ENCODE measurements around the gene TCHP. TPM values are rescaled to one million over a fixed set of nuclear protein-coding genes. Genes with fewer than 3 reads are reported as not detected.
"Not testable (repeated sequence)": the region's sequence is repeated elsewhere in the genome, so short reads cannot be mapped to it uniquely, and the experiment has no call there.

Gene TCHP
- total RNA-seq, 2 experiments from 2014 or later: 34.4 to 37.2 TPM

- POLR2A ChIA-PET: no interaction called here
- Mint-ChIP-seq H3K9me3 (no peaks in the 10 kb centered on the region), H3K27ac (no peak overlapping the region), H3K4me3 (no peak overlapping the region), H3K27me3 (peaks cover 20% of the 10 kb centered on the region), H3K4me1 (peaks cover 34% of the 10 kb centered on the region), H3K36me3 (peaks cover 1% of the 10 kb centered on the region)
- ATAC-seq (ENCODE audit: low read depth) (no peak), DNase-seq (no peak)
Measured at GRCh38 chr12:109883461-109883860, 16.6 kb upstream of the TCHP start.

DNA sequence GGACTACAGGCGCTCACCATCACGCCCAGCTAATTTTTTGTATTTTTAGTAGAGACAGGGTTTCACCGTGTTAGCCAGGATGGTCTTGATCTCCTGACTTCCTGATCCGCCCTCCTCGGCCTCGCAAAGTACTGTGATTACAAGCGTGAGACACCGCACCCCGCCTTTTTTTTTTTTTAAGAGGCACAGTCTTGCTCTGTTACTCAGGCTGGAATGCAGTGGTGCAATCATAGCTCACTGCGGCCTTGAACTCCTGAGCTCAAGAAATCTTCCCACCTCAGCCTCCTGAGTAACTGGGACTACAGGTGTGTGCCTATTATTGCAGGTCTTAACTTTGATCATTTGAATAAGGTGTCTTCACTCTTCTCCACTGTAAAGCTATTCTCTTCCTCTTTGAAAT is 14.5 kb upstream of the TCHP start:
- ATAC-seq (ENCODE audit: low read depth) (no peak), DNase-seq (no peak)
- Mint-ChIP-seq H3K9me3 (no peaks in the 10 kb centered on the region), H3K27ac (no peak overlapping the region), H3K4me3 (no peak overlapping the region), H3K27me3 (peaks cover 20% of the 10 kb centered on the region), H3K4me1 (peaks cover 30% of the 10 kb centered on the region), H3K36me3 (peaks cover 2% of the 10 kb centered on the region)
- POLR2A ChIA-PET: no interaction called here

- peaks cover 36% of the 10 kb centered on the region for H3K4me1 Mint-ChIP-seq
- peaks cover 2% of the 10 kb centered on the region for H3K36me3 Mint-ChIP-seq
- peak overlapping the region; percentile 95 for H3K27ac Mint-ChIP-seq
- POLR2A ChIA-PET: interaction anchor here (0.7 to 2.0 kb wide), 4 partner anchors 10 to 1166 kb away, joined by 3 to 20 read pairs (median 4); partner anchors contain the start of gene TCHP
- H3K4me3 Mint-ChIP-seq: peak overlapping the region; percentile 37
- peak; percentile 60 for ATAC-seq (ENCODE audit: low read depth)
- DNase-seq: no peak
- H3K9me3 Mint-ChIP-seq: no peaks in the 10 kb centered on the region
- peaks cover 12% of the 10 kb centered on the region for H3K27me3 Mint-ChIP-seq
Measured at GRCh38 chr12:109888179-109889020, 11.7 kb upstream of the TCHP start.

DNA sequence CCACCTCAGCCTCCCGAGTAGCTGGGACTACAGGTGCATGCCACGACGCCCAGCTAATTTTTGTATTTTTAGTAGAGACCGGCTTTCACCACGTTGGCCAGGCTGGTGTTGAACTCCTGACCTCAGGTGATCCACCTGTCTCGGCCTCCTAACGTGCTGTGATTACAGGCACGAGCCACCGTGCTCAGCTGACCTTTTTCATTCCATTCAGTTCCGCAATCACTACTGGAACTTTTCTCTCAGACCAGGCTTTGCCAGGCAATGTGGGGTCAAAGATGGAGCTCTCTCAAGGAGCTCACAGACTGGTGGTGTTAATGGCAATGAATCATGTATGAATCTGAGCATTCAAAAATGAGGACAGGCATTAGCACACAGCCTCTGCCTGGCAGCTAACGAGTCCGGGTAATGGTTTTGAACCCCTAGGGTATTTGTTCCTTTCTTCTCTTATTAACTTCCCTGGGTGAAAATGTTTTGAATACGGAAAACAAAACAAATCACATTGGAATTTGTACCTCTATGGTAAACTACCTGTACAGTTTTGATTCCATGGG is 9.4 kb upstream of the TCHP start:
- POLR2A ChIA-PET: interaction anchor here (0.9 to 1.2 kb wide), 2 partner anchors 17 to 106 kb away, joined by 4 to 5 read pairs; partner anchors contain the start of gene GIT2
- Mint-ChIP-seq H3K4me1 (peaks cover 37% of the 10 kb centered on the region), H3K27me3 (peaks cover 3% of the 10 kb centered on the region), H3K9me3 (no peaks in the 10 kb centered on the region), H3K36me3 (peaks cover 2% of the 10 kb centered on the region), H3K4me3 (no peak overlapping the region), H3K27ac (peak overlapping the region; percentile 30)
- no peak for ATAC-seq (ENCODE audit: low read depth)
- no peak for DNase-seq

DNA sequence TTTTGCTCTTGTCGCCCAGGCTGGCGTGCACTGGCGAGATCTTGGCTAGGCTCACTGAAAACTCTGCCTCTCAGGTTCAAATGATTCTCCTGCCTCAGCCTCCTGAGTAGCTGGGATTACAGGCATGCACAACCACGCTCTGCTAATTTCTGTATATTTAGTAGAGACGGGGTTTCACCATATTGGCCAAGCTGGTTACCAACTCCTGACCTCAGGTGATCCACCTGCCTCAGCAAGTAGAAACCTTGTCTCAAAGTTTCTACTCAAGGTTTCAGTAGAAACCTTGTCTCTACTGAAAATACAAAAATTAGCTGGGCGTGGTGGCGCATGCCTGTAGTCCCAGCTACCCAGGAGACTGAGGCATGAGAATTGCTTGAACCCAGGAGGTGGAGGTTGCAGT is 8.3 kb upstream of the TCHP start:
- POLR2A ChIA-PET: interaction anchor here (1.0 kb wide), 1 partner anchor 9 kb away, joined by 3 read pairs; the partner anchor contains the start of gene TCHP
- H3K27me3 Mint-ChIP-seq; H3K36me3 Mint-ChIP-seq; DNase-seq; ATAC-seq (ENCODE audit: low read depth); H3K27ac Mint-ChIP-seq; H3K4me3 Mint-ChIP-seq; H3K9me3 Mint-ChIP-seq: not testable (repeated sequence)
- H3K4me1 Mint-ChIP-seq: peaks cover 37% of the 10 kb centered on the region

GRCh38 chr12:109892165-109892715 is 7.8 kb upstream of the TCHP start:
- Mint-ChIP-seq H3K27me3 (no peaks in the 10 kb centered on the region), H3K4me3 (no peak overlapping the region), H3K36me3 (peaks cover 2% of the 10 kb centered on the region), H3K9me3 (no peaks in the 10 kb centered on the region), H3K27ac (peak overlapping the region; percentile 23), H3K4me1 (peaks cover 37% of the 10 kb centered on the region)
- POLR2A ChIA-PET: interaction anchor here (1.0 kb wide), 1 partner anchor 8 kb away, joined by 3 read pairs; the partner anchor contains the start of gene TCHP
- ATAC-seq (ENCODE audit: low read depth) (no peak), DNase-seq (no peak)

DNA sequence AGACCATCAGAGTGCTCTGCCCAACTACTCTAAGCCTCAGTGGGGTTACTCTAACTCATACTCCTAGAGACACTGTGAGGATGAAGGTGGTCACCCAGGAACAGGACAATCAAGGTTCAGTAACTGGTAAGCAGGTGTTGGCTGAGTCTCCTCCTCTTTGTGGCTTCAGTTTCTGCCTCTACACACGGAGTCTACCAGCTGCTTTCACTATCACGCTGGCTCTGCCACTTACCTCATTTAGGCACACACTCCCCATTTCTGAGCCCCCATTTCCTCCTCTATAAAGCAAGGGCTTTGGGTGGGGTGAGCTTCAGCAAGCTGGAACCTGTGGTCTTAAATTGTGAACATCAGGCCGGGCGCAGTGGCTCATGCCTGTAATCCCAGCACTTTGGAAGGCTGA is 7.3 kb upstream of the TCHP start:
- Mint-ChIP-seq H3K4me3 (peak overlapping the region; percentile 28), H3K27me3 (no peaks in the 10 kb centered on the region), H3K36me3 (peaks cover 2% of the 10 kb centered on the region), H3K4me1 (peaks cover 33% of the 10 kb centered on the region), H3K9me3 (no peaks in the 10 kb centered on the region), H3K27ac (peak overlapping the region; percentile 76)
- ATAC-seq (ENCODE audit: low read depth) (peak; percentile 80), DNase-seq (peak; percentile 41)
- POLR2A ChIA-PET: no interaction called here

DNA sequence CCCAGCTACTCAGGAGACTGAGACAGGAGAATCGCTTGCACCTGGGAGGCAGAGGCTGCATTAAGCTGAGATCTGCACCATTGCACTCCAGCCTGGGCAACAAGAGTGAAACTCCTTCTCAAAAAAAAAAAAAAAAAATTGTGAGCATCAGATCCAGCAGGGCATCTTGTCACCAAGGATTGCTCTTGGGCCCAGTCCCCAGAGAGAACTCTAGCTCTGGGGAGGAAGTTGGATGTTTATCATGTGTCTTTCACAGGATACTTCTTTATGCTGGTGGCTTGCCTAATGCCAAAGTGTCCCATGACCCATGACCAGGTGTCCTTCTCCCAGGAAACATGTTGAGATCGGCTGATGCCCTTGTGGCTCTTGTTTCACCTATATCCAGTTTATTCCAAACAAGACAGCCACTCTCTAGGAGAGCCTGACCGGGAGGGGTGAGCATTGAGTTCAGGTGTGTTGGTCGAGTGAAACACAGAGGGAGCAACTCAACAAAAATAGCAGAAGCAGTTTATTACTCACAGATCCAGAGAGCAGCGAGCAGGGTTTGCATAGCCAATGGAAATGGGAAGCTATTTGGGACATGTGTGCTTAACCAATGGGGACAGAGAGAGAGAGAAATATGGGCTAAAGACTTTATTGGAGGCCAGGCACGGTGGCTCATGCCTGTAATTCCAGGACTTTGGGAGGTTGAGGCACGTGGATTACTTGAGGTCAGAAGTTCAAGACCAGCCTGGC is 6.6 kb upstream of the TCHP start:
- H3K27ac Mint-ChIP-seq: peak overlapping the region; percentile 76
- POLR2A ChIA-PET: interaction anchor here (1.5 kb wide), 1 partner anchor 17 kb away, joined by 3 read pairs; no protein-coding TSS in a partner anchor

GRCh38 chr12:109894939-109895338 is 5.1 kb upstream of the TCHP start:
- Mint-ChIP-seq H3K27ac (no peak overlapping the region), H3K27me3 (no peaks in the 10 kb centered on the region), H3K9me3 (no peaks in the 10 kb centered on the region), H3K36me3 (no peaks in the 10 kb centered on the region), H3K4me3 (no peak overlapping the region), H3K4me1 (peaks cover 19% of the 10 kb centered on the region)
- DNase-seq (no peak), ATAC-seq (ENCODE audit: low read depth) (no peak)
- POLR2A ChIA-PET: interaction anchor here (0.7 kb wide), 1 partner anchor 1262 kb away, joined by 3 read pairs; no protein-coding TSS in a partner anchor

More for the DNA sequence above, 6.6 kb upstream of the TCHP start:
- no peaks in the 10 kb centered on the region for H3K27me3 Mint-ChIP-seq
- H3K4me1 Mint-ChIP-seq: peaks cover 26% of the 10 kb centered on the region
- H3K4me3 Mint-ChIP-seq: peak overlapping the region; percentile 28
- no peaks in the 10 kb centered on the region for H3K9me3 Mint-ChIP-seq
- no peak for ATAC-seq (ENCODE audit: low read depth)
- peaks cover under 1% of the 10 kb centered on the region for H3K36me3 Mint-ChIP-seq
- no peak for DNase-seq

DNA sequence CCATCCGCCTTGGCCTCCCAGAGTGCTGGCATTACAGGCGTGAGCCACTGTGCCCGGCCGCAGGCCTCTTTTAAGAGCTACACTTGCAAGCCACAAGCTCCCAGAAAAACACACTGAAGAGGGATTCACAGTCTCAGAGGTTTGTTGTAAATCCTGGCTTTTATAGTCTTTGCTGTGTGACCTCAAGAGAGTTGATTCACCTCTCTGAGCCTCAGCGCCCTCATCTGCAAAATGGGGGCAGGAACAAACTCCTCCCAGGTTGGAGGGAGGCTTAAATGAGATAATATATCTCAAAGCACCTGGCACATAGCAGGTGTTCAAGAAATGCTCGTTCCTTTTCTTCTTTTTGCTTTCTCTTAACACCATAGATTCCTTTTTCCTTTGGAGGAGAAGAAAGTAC is 3.9 kb upstream of the TCHP start:
- H3K4me3 Mint-ChIP-seq: no peak overlapping the region
- no peaks in the 10 kb centered on the region for H3K9me3 Mint-ChIP-seq
- no peaks in the 10 kb centered on the region for H3K27me3 Mint-ChIP-seq
- H3K4me1 Mint-ChIP-seq: peaks cover 23% of the 10 kb centered on the region
- DNase-seq: no peak
- ATAC-seq (ENCODE audit: low read depth): no peak
- no peaks in the 10 kb centered on the region for H3K36me3 Mint-ChIP-seq
- POLR2A ChIA-PET: no interaction called here
- H3K27ac Mint-ChIP-seq: no peak overlapping the region

DNA sequence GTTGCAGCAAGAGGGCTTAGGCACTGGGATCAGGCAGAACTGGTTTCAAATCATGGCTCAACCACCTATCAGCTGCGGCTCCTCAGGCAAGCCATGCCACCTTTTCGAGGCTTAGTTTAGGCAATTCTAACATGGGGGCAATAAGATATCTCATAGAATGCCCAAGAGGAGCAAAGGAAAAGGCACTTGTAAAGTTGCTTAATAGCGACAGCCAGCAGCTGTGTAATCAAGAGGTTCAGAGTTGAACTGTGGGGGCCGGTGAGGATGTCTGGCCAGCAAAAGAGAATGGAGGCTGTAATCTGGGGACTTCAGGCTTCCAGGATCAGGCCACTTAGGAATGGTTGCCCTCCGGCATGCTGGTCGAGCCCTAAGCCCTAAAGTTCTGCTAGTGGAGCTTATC is 3.0 kb upstream of the TCHP start:
- POLR2A ChIA-PET: interaction anchor here (1.8 kb wide), 1 partner anchor 9 kb away, joined by 5 read pairs; no protein-coding TSS in a partner anchor
- Mint-ChIP-seq H3K4me1 (peaks cover 32% of the 10 kb centered on the region), H3K27me3 (no peaks in the 10 kb centered on the region), H3K9me3 (no peaks in the 10 kb centered on the region), H3K36me3 (no peaks in the 10 kb centered on the region), H3K4me3 (no peak overlapping the region), H3K27ac (no peak overlapping the region)
- ATAC-seq (ENCODE audit: low read depth) (no peak), DNase-seq (no peak)

DNA sequence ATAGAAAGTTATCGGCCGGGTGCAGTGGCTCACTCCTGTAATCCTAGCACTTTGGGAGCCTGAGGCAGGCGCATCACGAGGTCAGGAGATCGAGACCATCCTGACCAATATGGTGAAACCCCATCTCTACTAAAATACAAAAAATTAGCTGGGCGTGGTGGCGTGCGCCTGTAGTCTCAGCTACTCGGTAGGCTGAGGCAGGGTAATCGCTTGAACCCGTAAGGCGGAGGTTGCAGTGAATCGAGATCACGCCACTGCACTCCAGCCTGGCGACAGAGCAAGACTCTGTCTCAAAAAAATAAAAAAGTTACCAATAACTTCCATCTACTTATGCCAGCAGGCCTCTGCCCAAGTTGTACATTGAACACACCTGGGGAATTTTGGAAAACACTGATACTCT is 729 bp upstream of the TCHP start:
- H3K36me3 Mint-ChIP-seq; H3K9me3 Mint-ChIP-seq; ATAC-seq (ENCODE audit: low read depth); H3K27me3 Mint-ChIP-seq; DNase-seq: not testable (repeated sequence)
- H3K4me1 Mint-ChIP-seq: peaks cover 17% of the 10 kb centered on the region
- POLR2A ChIA-PET: interaction anchor here (2.7 kb wide), 1 partner anchor 11 kb away, joined by 20 read pairs; no protein-coding TSS in a partner anchor
- peak overlapping the region; percentile 92 for H3K4me3 Mint-ChIP-seq
- H3K27ac Mint-ChIP-seq: peak overlapping the region; percentile 96
